ENCODE measurements around the gene SRSF7.
"Not testable (repeated sequence)": the region's sequence is repeated elsewhere in the genome, so short reads cannot be mapped to it uniquely, and the experiment has no call there.

DNA sequence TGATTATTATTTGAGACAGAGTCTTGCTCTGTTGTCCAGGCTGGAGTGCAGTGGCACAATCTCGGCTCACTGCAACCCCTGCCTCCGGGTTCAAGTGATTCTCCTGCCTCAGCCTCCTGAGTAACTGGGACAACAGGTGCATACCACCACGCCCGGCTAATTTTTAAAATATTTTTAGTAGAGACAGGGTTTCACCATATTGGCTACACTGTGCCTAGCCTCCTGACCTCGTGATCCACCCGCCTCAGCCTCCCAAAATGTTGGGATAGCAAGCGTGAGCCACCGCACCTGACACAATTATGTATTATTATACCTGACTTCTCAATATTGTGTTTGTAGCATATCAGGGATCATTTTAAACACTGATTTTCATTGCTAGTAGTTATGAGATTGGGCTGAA is 41.2 kb upstream of the SRSF7 start:
- TF ChIP-seq POLR2A, CTCF (IDR thresholded peaks at IDR 0.05): not testable (repeated sequence)
